ENCODE data around the gene FAM3C.
"Not testable (repeated sequence)": the region's sequence is repeated elsewhere in the genome, so short reads cannot be mapped to it uniquely, and the experiment has no call there.

Gene FAM3C

GRCh38 chr7:121330053-121330833, 65.9 kb downstream of the FAM3C start:
- DNase-seq (ENCODE audit: low spot score): peak; percentile 58

DNA sequence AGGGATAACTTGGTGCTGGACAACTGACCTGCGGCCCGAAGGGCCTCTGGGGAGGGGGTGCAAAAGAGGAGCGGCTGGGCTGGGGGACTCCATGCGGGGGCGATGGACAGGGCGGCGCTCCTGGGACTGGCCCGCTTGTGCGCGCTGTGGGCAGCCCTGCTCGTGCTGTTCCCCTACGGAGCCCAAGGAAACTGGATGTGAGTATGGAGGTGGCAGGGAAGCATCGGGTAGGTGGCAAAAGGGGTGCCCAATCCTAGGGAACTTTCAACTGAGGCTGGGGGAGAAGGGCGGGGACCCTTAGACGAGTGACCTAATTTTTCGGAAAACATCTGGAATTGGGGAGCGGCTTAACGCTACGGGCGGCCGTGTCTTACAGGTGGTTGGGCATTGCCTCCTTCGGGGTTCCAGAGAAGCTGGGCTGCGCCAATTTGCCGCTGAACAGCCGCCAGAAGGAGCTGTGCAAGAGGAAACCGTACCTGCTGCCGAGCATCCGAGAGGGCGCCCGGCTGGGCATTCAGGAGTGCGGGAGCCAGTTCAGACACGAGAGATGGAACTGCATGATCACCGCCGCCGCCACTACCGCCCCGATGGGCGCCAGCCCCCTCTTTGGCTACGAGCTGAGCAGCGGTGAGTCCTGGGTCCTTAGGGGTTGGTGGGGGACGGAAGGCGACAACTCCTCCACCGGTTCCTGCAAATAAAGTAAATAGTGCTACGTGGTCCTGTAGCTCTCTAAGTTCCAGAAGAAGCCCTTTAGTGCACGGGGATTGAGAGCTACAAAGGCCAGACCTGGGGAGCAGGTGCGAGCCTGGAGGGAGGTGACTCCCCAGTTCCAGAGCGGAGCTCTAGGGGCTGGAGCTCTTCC, 66.7 kb downstream of the FAM3C start:
- peak; percentile 73 for DNase-seq (ENCODE audit: low spot score)

DNA sequence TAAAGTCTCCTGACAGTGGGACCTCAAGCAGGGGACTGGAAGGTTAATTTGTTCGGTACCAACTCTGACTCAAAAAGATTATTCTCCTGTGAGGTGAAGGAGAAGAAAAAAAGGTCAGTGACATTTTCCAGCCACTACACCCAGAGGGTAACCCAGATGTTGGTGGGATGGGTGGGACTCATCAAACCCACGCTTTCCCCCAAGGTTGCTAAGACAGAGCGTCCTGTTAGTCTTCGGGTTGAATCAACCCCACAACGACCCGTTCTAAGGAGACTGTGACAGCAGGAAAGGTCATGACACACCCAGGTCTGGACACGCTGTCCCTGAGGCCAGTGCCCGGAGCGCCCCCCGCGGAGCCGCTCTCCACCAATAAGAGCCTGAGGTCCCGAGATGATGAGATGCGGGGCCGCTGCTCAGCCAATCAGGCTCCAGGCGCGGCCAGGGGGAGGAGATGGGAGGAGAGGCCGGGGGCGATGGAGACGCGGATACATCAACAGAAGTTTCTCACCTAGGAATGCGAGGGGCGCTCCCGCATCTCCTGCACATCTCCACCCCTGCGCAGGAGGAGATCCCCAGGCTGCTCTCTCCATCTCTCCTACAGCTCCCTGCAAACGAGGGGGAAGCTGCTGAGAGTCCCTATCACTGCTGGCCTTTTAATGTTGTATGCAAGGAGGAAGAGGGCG, 67.5 kb downstream of the FAM3C start, which contains the start of gene WNT16:
Gene WNT16 (plus strand): TSS at position 493 of the 683 bp plus-strand sequence. CDS start 293 bp downstream, outside the sequence.
- peak; percentile 38 for DNase-seq (ENCODE audit: low spot score)

DNA sequence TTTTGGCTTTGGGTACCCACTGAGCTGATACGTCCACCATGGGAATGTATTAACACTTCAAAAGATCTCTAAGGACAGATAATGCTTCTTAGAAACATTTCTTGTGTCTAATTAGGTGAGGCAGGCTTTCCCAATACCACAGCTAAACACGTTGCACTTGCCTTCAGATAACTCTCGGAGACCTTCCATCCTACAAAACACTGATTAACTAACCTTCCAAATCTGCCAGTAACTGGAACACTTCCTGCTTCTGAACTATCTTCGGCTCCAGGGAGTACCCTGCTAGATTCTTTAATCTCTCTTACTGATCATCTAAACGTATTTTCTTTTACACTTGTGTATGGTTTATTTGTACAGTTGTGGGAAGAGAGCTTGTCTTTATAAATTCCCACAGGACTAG, 68.4 kb downstream of the FAM3C start:
- DNase-seq (ENCODE audit: low spot score): no peak

DNA sequence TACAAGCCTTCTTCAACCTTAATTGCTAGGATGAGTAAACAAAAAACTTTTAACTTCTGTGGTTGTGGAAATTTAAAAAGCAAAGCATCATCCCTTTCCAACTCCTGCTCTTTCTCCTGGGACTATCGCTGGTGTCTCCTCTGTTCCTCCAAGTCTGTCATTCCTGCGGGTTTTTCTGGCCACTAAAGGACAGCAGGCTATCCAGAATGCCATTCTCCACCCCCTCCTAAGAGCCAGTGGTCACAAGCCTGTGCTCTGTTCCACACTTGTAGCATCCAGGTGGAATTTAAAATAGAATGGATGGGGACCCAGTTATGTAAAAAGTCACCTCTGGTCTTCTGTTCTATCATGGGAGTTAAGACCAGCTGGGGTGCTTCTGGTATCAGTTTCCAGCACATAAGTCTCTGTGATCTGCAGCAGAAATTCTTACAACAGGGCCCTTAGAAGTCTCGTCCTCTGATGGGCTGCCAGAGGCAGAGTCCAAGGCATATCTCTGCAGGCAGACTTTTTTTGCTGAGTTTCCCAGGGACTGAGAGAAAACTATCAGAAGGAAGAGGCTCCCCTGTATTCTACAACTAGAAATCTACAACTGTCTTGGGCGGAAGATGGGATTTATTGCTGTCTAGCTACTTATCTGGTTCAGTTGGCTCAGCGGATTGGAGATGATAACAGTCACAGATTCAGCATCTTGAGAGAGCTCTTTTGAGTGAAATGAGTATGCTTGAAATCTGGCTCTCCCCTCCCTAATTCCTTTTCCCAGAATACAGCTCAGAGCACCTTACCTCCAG, 72.4 kb downstream of the FAM3C start:
- DNase-seq (ENCODE audit: low spot score): no peak

DNA sequence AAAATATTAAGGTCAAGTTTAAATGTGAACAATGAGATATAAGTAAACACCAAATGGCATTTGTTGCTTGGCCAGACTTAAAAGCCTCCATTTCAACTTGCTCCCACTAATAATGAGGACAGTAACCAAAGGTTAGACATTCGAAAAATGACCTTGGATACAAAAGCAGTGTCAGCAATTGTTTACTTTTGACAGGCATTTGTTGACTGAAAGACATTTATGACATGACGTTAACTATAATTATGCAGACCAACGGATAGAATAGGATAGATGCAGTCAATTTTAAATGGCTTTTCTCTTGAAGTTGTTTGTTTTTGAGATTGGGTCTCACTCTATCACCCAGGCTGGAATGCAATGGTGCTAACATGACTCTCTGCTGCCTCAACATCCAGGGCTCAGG, 73.6 kb downstream of the FAM3C start:
- DNase-seq (ENCODE audit: low spot score): no peak

GRCh38 chr7:121315170-121315569, 80.9 kb downstream of the FAM3C start:
- not testable (repeated sequence) for DNase-seq (ENCODE audit: low spot score)

GRCh38 chr7:121313793-121314676, 82.1 kb downstream of the FAM3C start:
- peak; percentile 51 for DNase-seq (ENCODE audit: low spot score)

DNA sequence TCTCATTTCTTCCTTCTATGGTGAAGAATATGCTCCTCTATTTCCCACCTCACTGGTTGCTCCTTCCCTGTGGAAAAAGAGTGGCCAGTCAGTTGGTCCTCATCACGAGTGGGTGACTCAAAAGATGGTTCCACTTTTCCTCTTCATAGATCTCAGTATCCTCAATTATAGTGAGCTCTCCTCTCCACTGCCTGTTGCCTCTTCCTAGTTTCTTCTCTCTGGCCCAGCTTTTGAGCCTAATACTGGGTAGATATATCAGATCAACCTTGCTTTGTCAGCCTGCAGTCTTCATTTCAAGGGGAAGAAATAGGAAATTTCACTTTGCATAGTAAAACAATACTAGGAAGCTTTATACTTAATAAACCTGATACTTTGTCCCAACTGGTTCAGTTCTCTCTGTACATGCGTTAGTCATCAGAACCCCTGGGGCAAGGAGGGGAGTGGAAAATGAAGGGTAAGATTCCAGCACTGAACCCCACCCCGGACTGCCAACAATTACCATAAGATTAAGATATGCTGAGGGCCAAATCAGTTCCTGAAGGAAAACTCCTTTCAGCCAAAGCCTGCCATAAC, 82.8 kb downstream of the FAM3C start:
- DNase-seq (ENCODE audit: low spot score): no peak

DNA sequence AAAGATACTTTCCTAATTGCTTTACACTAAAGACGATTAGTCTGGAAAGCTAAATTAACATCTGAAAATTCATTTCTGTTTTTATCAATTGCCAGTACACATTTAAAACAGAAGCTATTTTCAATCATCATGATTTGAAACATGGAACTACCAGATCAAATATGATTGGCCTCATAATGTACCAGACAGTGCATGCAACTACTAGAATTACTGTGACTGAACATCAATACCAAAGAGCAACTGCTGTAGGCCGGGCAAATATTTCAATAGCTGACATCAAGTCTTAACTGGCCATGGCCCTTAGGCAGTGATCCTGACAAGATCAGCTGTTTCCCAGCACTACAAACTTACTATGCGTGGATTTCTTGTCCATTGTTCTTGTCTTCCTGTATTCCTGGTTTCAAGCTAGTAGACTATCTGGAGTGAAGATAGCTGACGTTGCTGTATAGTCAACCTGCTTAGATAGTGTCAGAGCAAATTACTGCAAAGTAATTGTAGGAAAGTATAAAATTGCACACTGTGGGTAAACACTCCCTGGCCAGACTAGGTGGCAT, 89.0 kb downstream of the FAM3C start:
- no peak for DNase-seq (ENCODE audit: low spot score)

- no peak for DNase-seq (ENCODE audit: low spot score)
Measured at GRCh38 chr7:121306565-121306964, 89.5 kb downstream of the FAM3C start.

GRCh38 chr7:121305109-121305508, 91.0 kb downstream of the FAM3C start:
- no peak for DNase-seq (ENCODE audit: low spot score)

- no peak for DNase-seq (ENCODE audit: low spot score)
Measured at GRCh38 chr7:121304102-121304658, 91.9 kb downstream of the FAM3C start.

DNA sequence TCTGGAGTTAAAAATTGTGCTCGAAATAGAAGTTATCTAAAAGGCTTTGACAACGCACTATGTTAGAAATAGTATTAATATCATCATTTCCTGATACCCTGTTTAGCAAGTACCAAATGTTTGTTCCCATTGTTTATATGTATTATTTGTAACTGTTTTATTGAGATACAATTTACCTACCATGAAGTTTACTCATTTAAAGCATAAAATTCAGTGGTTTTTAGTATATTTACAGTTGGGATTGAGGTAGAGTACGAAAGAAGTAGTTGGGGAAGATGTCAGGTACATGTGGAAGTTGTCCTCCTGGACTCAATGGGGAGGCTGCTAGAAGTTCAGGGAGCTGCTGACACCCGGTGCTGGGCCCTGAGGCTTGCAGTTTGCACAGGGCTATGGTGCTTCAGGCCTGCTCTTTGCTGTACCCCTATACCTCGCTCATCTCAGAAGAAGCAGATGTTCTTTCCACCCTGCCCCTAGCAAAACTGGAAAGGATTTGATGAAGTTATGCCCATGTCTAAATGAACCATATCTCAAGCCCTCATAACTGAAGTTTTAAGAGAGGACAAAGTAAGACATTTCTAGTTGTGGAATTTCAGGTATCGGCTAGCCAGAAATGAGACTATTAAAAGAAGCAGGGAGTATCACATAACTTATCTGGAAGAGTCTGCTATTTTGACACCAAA, 92.5 kb downstream of the FAM3C start:
- no peak for DNase-seq (ENCODE audit: low spot score)

DNA sequence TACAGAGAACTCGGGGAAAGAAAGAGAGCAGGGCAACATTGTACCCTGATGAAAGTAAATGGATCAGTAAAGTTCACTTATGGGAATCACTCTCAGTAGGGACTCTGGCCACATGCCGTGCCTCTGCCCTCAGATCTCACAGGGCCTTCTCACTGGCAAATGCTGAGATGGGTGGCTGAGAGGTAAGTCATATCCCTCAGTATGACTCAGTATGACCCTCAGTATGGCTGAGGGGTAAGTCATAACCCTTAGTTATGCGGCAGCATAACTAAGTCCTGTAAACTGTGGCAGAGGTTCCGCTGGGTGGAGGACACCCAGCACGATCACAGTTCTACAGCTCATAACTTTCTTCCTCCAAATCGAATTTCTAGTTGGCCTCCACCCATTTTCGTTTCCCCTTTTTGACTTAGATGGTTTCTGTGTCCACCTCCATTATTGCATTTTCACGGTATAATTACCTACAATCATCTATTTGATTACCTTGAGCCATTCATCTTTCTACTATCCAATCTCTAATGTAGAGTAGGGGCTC, 93.8 kb downstream of the FAM3C start:
- no peak for DNase-seq (ENCODE audit: low spot score)

GRCh38 chr7:121301446-121302213, 94.5 kb downstream of the FAM3C start:
- no peak for DNase-seq (ENCODE audit: low spot score)

DNA sequence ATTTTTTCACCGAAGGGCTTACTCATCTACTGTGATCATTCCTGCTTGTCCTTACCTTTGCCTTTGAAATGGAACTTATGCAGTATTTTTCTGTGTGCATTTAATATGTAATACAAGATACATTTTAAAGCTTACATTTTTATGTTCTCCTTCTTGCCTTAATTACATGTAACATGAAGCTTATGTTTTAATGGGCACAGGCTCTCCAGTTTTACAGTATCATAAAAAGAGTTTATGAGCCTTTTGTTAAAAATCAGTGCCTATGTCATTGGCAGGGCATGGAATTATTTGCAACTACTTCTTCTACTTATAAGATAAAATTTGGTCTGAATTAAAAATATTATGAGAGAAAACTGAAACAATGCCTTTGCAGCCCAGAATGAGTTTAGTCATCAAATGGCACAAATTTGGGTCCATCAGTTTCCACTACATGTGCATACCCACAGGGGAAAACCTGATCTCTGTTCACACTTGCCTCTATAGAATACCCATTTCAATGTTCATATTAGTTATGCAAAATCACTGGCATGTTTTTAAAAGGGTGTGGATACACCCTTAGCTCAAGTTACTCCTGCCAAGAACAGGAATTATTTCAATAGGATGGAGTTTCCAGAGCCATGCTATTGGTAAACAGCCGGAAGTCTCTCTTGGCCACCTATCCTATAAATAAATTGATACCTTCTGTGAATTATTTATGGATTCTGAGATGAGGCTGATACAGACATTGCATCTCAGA, 95.3 kb downstream of the FAM3C start:
- no peak for DNase-seq (ENCODE audit: low spot score)
